ENCODE measurements around the gene UBE2E3. TPM values are rescaled to one million over a fixed set of nuclear protein-coding genes. Genes with fewer than 3 reads are reported as not detected.
"Not testable (repeated sequence)": the region's sequence is repeated elsewhere in the genome, so short reads cannot be mapped to it uniquely, and the experiment has no call there.

The UBE2E3 gene
- 10 to 100 TPM; 53.7 to 59.1 TPM for total RNA-seq
- 100 to 1,000 TPM; 138 to 171 (median 147) TPM for polyA plus RNA-seq (ENCODE audit: insufficient read length in 6 of 6)
- long read RNA-seq, donor 1, transcript UBE2E3-202 (6 exons, 1,570 nt): major isoform, 75 of 155 reads
- long read RNA-seq, donor 1, transcript UBE2E3-209 (6 exons, 1,556 nt): minor isoform, 5 of 155 reads
- long read RNA-seq, donor 1, transcript UBE2E3-212 (4 exons, 499 nt): minor isoform, 5 of 155 reads
- long read RNA-seq, donor 1, partial matches to known transcripts: 61 of 155 reads
- long read RNA-seq, donor 1, other reads (novel, unspliced or antisense): 9 of 155 reads
- long read RNA-seq, donor 2, transcript UBE2E3-202 (6 exons, 1,570 nt): major isoform, 60 of 114 reads
- long read RNA-seq, donor 2, partial matches to known transcripts: 50 of 114 reads
- long read RNA-seq, donor 2, other reads (novel, unspliced or antisense): 0 of 114 reads
- long read RNA-seq, donor 3, transcript UBE2E3-202 (6 exons, 1,570 nt): major isoform, 42 of 101 reads
- long read RNA-seq, donor 3, partial matches to known transcripts: 44 of 101 reads
- long read RNA-seq, donor 3, other reads (novel, unspliced or antisense): 11 of 101 reads
- long read RNA-seq, donor 4, transcript UBE2E3-202 (6 exons, 1,570 nt): major isoform, 11 of 15 reads
- long read RNA-seq, donor 4, partial matches to known transcripts: 3 of 15 reads
- long read RNA-seq, donor 4, other reads (novel, unspliced or antisense): 1 of 15 reads
- long read RNA-seq, donor 5, transcript UBE2E3-202 (6 exons, 1,570 nt): major isoform, 56 of 106 reads
- long read RNA-seq, donor 5, partial matches to known transcripts: 40 of 106 reads
- long read RNA-seq, donor 5, other reads (novel, unspliced or antisense): 6 of 106 reads
- long read RNA-seq, donor 6, transcript UBE2E3-202 (6 exons, 1,570 nt): major isoform, 46 of 101 reads
- long read RNA-seq, donor 6, partial matches to known transcripts: 39 of 101 reads
- long read RNA-seq, donor 6, other reads (novel, unspliced or antisense): 11 of 101 reads
- long read RNA-seq, donor 7, transcript UBE2E3-202 (6 exons, 1,570 nt): major isoform, 31 of 48 reads
- long read RNA-seq, donor 7, partial matches to known transcripts: 6 of 48 reads
- long read RNA-seq, donor 7, other reads (novel, unspliced or antisense): 5 of 48 reads
- long read RNA-seq, donor 8, transcript UBE2E3-202 (6 exons, 1,570 nt): major isoform, 42 of 57 reads
- long read RNA-seq, donor 8, partial matches to known transcripts: 15 of 57 reads
- long read RNA-seq, donor 8, other reads (novel, unspliced or antisense): 0 of 57 reads
- long read RNA-seq, donor 9: 0 reads
- long read RNA-seq, donor 10, transcript UBE2E3-202 (6 exons, 1,570 nt): major isoform, 11 of 18 reads
- long read RNA-seq, donor 10, partial matches to known transcripts: 1 of 18 reads
- long read RNA-seq, donor 10, other reads (novel, unspliced or antisense): 3 of 18 reads
- long read RNA-seq, donor 11, transcript UBE2E3-202 (6 exons, 1,570 nt): major isoform, 78 of 152 reads
- long read RNA-seq, donor 11, partial matches to known transcripts: 53 of 152 reads
- long read RNA-seq, donor 11, other reads (novel, unspliced or antisense): 14 of 152 reads
- long read RNA-seq, donor 12, transcript UBE2E3-202 (6 exons, 1,570 nt): major isoform, 35 of 61 reads
- long read RNA-seq, donor 12, partial matches to known transcripts: 16 of 61 reads
- long read RNA-seq, donor 12, other reads (novel, unspliced or antisense): 5 of 61 reads

- Histone ChIP-seq H3K27me3 (no peaks in the 10 kb centered on the region), H3K9me3 (no peaks in the 10 kb centered on the region), H3K4me3 (peak within 1 kb of the TSS; percentile 52 to 61), H3K27ac (peak within 1 kb of the TSS; percentile 81 to 84), H3K4me1 (peaks cover 17 to 40% of the 10 kb centered on the region in 2 donors), H3K36me3 (no peaks in the 10 kb centered on the region)
- peak; percentile 60 for TF ChIP-seq CTCF (IDR thresholded peaks at IDR 0.05)
- DNase-seq: peak; percentile 80 to 94 (median 86)
- peak; percentile 91 for ATAC-seq
- intact Hi-C loops (cut with DNase I): no loop called here
These were observed at the start of gene UBE2E3 for GRCh38 chr2:180980106-180980942. UBE2E3 (plus strand) TSS chr2:180980605; CDS start chr2:180982043, 1,438 bp downstream.

- DNase-seq (no peak), ATAC-seq (no peak)
- H3K27me3 ChIP-seq: no peaks in the 10 kb centered on the region
- H3K36me3 ChIP-seq: no peaks in the 10 kb centered on the region
- no peaks in the 10 kb centered on the region for H3K9me3 ChIP-seq
- no peaks in the 10 kb centered on the region for H3K4me1 ChIP-seq
- no peak overlapping the region for H3K27ac ChIP-seq
- H3K4me3 ChIP-seq: no peak overlapping the region
- TF ChIP-seq CTCF (IDR thresholded peaks at IDR 0.05): no peak
- intact Hi-C loops (cut with DNase I): no loop called here
These were observed 48.6 kb upstream of the UBE2E3 start for GRCh38 chr2:180931841-180932240.

DNA sequence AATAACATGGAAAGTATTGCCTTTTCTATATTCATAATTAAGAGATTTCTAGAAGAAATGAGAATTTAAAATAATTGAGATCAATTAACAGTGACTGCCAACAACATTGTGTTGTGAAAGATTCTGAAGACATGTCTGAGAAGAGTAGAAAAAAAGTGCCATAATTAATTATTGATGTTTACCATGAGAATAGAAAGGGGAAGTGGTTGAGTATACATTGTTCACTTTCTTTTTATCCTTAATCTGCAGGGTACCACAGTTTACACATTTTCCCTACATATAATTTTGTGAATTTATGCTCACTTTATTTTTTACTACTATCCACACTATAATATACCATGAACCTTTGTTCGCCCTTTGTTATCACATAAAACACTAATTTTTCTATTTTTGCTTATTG lies 47.1 kb upstream of the UBE2E3 start:
- no peak for DNase-seq
- H3K4me3 ChIP-seq: no peak overlapping the region
- H3K27ac ChIP-seq: no peak overlapping the region
- no peaks in the 10 kb centered on the region for H3K4me1 ChIP-seq
- H3K27me3 ChIP-seq: no peaks in the 10 kb centered on the region
- no peaks in the 10 kb centered on the region for H3K36me3 ChIP-seq
- TF ChIP-seq CTCF (IDR thresholded peaks at IDR 0.05): no peak
- H3K9me3 ChIP-seq: no peaks in the 10 kb centered on the region
- intact Hi-C loops (cut with DNase I): no loop called here
- ATAC-seq: no peak

DNA sequence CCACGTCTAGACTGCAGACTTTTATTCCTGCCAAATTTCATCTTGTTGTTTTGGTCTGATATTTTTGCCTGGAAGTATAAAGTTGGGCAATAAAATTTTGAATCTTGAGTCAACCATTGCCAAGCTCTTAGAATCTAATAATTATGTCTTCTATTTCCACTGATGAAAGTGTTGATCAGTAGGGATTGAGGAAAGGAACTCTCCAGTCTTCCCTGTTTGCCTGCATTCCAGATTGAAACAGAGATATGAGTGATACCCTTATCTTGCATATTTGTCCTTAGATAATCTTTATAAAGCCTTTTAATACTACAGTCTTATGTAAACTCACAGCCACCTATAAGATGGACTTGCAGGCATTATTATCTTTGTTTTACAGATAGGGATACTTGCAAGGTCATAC lies 45.5 kb upstream of the UBE2E3 start:
- H3K36me3 ChIP-seq: no peaks in the 10 kb centered on the region
- no peak for TF ChIP-seq CTCF (IDR thresholded peaks at IDR 0.05)
- intact Hi-C loops (cut with DNase I): no loop called here
- no peaks in the 10 kb centered on the region for H3K27me3 ChIP-seq
- DNase-seq (no peak), ATAC-seq (no peak)
- no peak overlapping the region for H3K4me3 ChIP-seq
- no peaks in the 10 kb centered on the region for H3K4me1 ChIP-seq
- no peak overlapping the region for H3K27ac ChIP-seq
- H3K9me3 ChIP-seq: no peaks in the 10 kb centered on the region

- H3K36me3 ChIP-seq; H3K4me3 ChIP-seq; intact Hi-C loops (cut with DNase I); H3K4me1 ChIP-seq; H3K9me3 ChIP-seq; H3K27ac ChIP-seq; ATAC-seq; H3K27me3 ChIP-seq; DNase-seq: not testable (repeated sequence)
These were observed 42.9 kb upstream of the UBE2E3 start for GRCh38 chr2:180937480-180937879.
